ENCODE results near the gene NMT2.

NMT2 gene

DNA sequence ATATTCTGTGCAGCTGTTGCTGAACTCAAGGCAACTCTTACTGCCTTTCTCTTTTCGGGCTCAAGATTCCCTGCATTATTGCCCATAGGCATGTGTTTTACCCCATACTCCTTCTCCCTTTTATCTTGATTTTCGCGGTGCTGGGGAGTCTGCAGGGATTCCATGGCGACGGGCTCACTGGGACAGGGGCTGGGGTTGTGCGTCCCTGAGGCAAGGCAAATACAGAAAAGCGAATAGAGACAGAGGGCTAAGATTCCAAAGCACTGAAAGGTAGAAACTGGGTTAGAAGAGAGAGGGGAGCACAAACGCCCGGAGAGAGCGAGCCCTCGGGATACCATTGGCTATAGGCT, 71.9 kb downstream of the NMT2 start:
- H3K9ac ChIP-seq (ENCODE audit: low read length) = peak overlapping the region; percentile 93; the same call in 1 of the 2 replicates
- peaks cover 6% of the 10 kb centered on the region; the same call in 1 of the 2 replicates for H3K4me1 ChIP-seq (ENCODE audit: low read length)
- H3K27ac ChIP-seq (ENCODE audit: low read length) = no peak overlapping the region
- H3K4me2 ChIP-seq (ENCODE audit: low read length) = peak overlapping the region; percentile 89
- TF ChIP-seq EZH2phosphoT487 (IDR thresholded peaks at IDR 0.05; ENCODE audit: low read depth) = no peak
- TF ChIP-seq, protein P1, sequence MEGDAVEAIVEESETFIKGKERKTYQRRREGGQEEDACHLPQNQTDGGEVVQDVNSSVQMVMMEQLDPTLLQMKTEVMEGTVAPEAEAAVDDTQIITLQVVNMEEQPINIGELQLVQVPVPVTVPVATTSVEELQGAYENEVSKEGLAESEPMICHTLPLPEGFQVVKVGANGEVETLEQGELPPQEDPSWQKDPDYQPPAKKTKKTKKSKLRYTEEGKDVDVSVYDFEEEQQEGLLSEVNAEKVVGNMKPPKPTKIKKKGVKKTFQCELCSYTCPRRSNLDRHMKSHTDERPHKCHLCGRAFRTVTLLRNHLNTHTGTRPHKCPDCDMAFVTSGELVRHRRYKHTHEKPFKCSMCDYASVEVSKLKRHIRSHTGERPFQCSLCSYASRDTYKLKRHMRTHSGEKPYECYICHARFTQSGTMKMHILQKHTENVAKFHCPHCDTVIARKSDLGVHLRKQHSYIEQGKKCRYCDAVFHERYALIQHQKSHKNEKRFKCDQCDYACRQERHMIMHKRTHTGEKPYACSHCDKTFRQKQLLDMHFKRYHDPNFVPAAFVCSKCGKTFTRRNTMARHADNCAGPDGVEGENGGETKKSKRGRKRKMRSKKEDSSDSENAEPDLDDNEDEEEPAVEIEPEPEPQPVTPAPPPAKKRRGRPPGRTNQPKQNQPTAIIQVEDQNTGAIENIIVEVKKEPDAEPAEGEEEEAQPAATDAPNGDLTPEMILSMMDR (IDR thresholded peaks at IDR 0.05; ENCODE audit: low read depth, low read length) = no peak
- no peaks in the 10 kb centered on the region for H3K9me3 ChIP-seq (ENCODE audit: insufficient read depth, low read length)
- peak overlapping the region; percentile 98 for H3K4me3 ChIP-seq (ENCODE audit: low read length)
- H2AFZ ChIP-seq (ENCODE audit: low read depth, low read length) = peak overlapping the region; percentile 85
- peaks cover 44% of the 10 kb centered on the region for H3K79me2 ChIP-seq (ENCODE audit: low read length)
- H3K27me3 ChIP-seq (ENCODE audit: low read depth, low read length) = no peaks in the 10 kb centered on the region
- H3K36me3 ChIP-seq (replicated peaks; ENCODE audit: low read depth, low read length) = peaks cover 4% of the 10 kb centered on the region
- no peaks in the 10 kb centered on the region for H4K20me1 ChIP-seq (ENCODE audit: insufficient read depth, low read length)

DNA sequence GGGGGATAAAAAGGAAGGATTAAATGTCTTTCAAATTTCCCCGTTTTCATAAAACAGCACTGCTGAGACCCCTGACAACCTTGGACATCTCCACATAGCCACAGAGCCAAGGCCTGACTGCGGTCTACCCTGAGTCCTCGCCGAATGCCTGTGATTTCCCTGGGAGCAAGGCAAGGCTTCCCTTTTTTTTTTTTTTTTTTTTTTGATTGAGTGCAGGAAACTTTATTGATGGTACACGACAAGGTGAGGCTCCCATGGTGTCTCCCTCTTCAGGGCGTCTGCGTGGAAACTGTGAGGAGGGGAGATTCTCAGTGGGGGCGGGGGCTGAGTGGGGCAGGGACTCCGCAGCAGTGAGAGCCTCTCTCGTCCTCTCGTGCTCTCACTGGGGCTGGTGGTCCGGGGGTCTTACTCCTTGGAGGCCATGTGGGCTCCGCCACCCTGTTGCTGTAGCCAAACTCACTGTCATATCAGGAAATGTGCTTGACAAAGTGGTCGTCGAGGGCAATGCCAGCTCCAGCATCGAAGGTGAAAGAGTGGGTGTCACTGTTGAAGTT, 75.6 kb downstream of the NMT2 start:
- Histone ChIP-seq H3K9ac (ENCODE audit: low read length) (no peak overlapping the region), H3K4me3 (ENCODE audit: low read length) (no peak overlapping the region), H3K79me2 (ENCODE audit: low read length) (peaks cover 7% of the 10 kb centered on the region), H3K27ac (ENCODE audit: low read length) (no peak overlapping the region), H2AFZ (ENCODE audit: low read depth, low read length) (no peak overlapping the region), H3K4me2 (ENCODE audit: low read length) (no peak overlapping the region), H3K27me3 (ENCODE audit: low read depth, low read length) (no peaks in the 10 kb centered on the region), H3K9me3 (ENCODE audit: insufficient read depth, low read length) (no peaks in the 10 kb centered on the region), H4K20me1 (ENCODE audit: insufficient read depth, low read length) (no peaks in the 10 kb centered on the region), H3K36me3 (replicated peaks; ENCODE audit: low read depth, low read length) (no peaks in the 10 kb centered on the region), H3K4me1 (ENCODE audit: low read length) (no peaks in the 10 kb centered on the region)
- no peak for TF ChIP-seq EZH2phosphoT487 (IDR thresholded peaks at IDR 0.05; ENCODE audit: low read depth)
- TF ChIP-seq, protein P1 (IDR thresholded peaks at IDR 0.05; ENCODE audit: low read depth, low read length) = no peak

DNA sequence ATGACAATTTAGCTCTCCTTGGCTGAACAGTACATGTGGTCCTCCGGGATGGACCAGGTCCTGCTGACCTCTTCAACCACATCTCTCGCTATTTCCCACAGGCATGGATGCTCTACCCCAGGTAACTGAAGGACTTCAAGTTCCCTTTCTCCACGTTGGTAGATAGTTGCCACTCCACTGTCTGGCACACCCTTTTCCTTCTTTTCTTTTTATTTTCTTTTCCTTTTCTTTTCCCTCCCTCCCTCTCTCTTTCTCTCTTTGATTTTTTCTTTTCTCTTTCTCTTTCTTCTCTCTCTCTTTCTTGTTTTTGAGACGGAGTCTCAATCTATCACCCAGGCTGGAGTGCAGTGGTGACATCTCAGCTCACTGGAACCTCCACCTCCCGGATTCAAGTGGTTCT, 77.1 kb downstream of the NMT2 start:
- H3K27ac ChIP-seq (ENCODE audit: low read length) = no peak overlapping the region
- no peak for TF ChIP-seq EZH2phosphoT487 (IDR thresholded peaks at IDR 0.05; ENCODE audit: low read depth)
- H3K9ac ChIP-seq (ENCODE audit: low read length) = no peak overlapping the region
- no peak overlapping the region for H3K4me2 ChIP-seq (ENCODE audit: low read length)
- no peaks in the 10 kb centered on the region for H3K79me2 ChIP-seq (ENCODE audit: low read length)
- H2AFZ ChIP-seq (ENCODE audit: low read depth, low read length) = no peak overlapping the region
- no peaks in the 10 kb centered on the region for H3K9me3 ChIP-seq (ENCODE audit: insufficient read depth, low read length)
- H3K27me3 ChIP-seq (ENCODE audit: low read depth, low read length) = no peaks in the 10 kb centered on the region
- no peaks in the 10 kb centered on the region for H3K4me1 ChIP-seq (ENCODE audit: low read length)
- no peaks in the 10 kb centered on the region for H3K36me3 ChIP-seq (replicated peaks; ENCODE audit: low read depth, low read length)
- no peak overlapping the region for H3K4me3 ChIP-seq (ENCODE audit: low read length)
- no peaks in the 10 kb centered on the region for H4K20me1 ChIP-seq (ENCODE audit: insufficient read depth, low read length)

DNA sequence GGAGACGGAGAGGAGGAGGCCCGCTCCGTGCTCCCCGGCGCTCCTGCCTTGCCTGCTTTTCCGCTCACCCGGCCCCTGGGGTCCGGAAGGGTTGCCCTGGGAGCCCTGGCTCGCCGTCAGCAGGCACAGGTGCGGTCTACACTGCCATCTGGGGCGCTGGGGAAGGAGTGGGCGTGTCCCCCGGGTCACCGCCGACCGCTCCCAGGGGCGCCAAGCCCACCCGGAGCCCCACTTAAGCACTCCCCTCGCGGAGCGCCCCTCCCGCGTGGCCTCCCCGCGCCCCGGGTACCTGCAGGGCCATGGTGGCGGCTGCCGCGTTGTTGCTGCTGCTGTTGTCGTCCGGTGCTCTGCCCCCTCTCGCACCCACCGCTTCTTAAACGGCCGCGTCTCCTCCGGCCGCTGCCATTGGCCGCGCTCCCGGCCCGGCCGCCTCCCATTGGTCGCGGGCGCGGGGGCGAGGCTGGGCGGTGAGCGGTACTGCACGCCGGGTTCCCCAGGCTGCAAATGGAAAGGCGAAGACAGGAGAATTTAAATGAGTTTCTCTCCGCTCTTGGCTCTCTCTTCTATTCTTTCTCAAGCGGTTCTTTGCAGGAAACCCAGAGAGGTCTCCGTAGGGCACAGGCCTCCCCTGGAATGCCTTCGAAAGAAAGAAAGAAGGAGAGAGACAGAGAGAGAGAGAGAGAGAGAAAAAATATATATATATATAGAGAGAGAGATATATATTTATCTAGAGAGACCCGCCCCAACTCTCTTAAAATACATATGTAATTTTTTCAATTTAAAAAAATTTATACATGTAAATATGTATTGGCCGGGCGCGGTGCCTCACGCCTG, 79.8 kb downstream of the NMT2 start, which contains the start of gene ACBD7:
ACBD7 (minus strand) TSS at position 349 of the 834 bp plus-strand sequence; CDS start at position 301, 48 bp downstream.
- H4K20me1 ChIP-seq (ENCODE audit: insufficient read depth, low read length) = no peaks in the 10 kb centered on the region
- H2AFZ ChIP-seq (ENCODE audit: low read depth, low read length) = no peak within 1 kb of the TSS
- H3K27ac ChIP-seq (ENCODE audit: low read length) = no peak within 1 kb of the TSS
- H3K4me1 ChIP-seq (ENCODE audit: low read length) = no peaks in the 10 kb centered on the region
- TF ChIP-seq EZH2phosphoT487 (IDR thresholded peaks at IDR 0.05; ENCODE audit: low read depth) = no peak
- TF ChIP-seq, protein P1 (IDR thresholded peaks at IDR 0.05; ENCODE audit: low read depth, low read length) = no peak
- H3K9ac ChIP-seq (ENCODE audit: low read length) = no peak within 1 kb of the TSS
- no peaks in the 10 kb centered on the region for H3K27me3 ChIP-seq (ENCODE audit: low read depth, low read length)
- H3K36me3 ChIP-seq (replicated peaks; ENCODE audit: low read depth, low read length) = no peaks in the 10 kb centered on the region
- peak within 1 kb of the TSS; percentile 74 for H3K4me3 ChIP-seq (ENCODE audit: low read length)
- H3K9me3 ChIP-seq (ENCODE audit: insufficient read depth, low read length) = no peaks in the 10 kb centered on the region
- H3K4me2 ChIP-seq (ENCODE audit: low read length) = peak within 1 kb of the TSS; percentile 68
- no peaks in the 10 kb centered on the region for H3K79me2 ChIP-seq (ENCODE audit: low read length)
